Mesothelial cell of epicardium (in vitro differentiated cells): ENCODE data around the gene ZIM2. TPM values are rescaled to one million over a fixed set of nuclear protein-coding genes. Genes with fewer than 3 reads are reported as not detected.

Source experiments
- DNase-seq, 2 experiments: peaks; one replicate each; pipeline ENCODE4 v3.0.0; 2021; ENCODE audit warnings: low spot score in 2 of 2; ENCODE audit not compliant: unreplicated experiment in 2 of 2
- H3K27ac Mint-ChIP-seq: 2 replicates; pipeline ENCODE4 v1.8.0; 2021; ENCODE audit warnings: mixed read lengths
- H3K27me3 Mint-ChIP-seq: 2 replicates; pipeline ENCODE4 v1.8.0; 2021; ENCODE audit warnings: low read depth, mixed read lengths
- H3K36me3 Mint-ChIP-seq: 2 replicates; pipeline ENCODE4 v1.8.0; 2021; ENCODE audit warnings: mixed read lengths
- H3K4me1 Mint-ChIP-seq: 2 replicates; pipeline ENCODE4 v1.8.0; 2021; ENCODE audit warnings: mixed read lengths
- H3K4me3 Mint-ChIP-seq: 2 replicates; pipeline ENCODE4 v1.8.0; 2021; ENCODE audit warnings: mild to moderate bottlenecking, moderate library complexity, mixed read lengths
- H3K9me3 Mint-ChIP-seq: 2 replicates; pipeline ENCODE4 v1.8.0; 2021; ENCODE audit warnings: mixed read lengths
- CTCF ChIP-seq: fragments of 200-600 bp; sonication (generic); IDR thresholded peaks from one replicate; pipeline ENCODE4 v1.5.0; 2021; ENCODE audit warnings: antibody characterized with exemption; ENCODE audit not compliant: unreplicated experiment
- total RNA-seq: library from RNA; stranded (reverse); gene quantifications from 3 replicates; pipeline ENCODE4 v1.2.1, GENCODE V29; 2021

Gene ZIM2
- total RNA-seq, 1 donor from 2014 or later = not detected

DNA sequence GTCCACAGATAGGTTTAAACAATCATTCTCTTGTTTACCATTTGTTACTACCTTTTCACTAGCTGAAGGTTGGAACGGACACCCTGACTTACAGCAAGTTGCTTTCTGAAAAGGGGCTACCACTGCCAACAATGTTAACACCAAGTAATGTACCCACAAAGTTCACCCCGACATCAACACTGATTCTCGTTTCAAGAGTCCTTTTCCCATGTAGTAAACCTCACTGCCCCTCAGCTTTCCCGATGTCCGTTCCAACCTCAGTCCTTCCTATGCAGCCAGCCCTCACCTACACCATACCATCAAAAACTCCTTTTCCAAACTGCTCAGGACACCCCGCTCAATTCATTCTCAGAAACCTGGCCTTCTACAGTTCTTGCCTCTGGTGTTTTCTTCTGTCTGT lies 29.0 kb downstream of the ZIM2 start:
- DNase-seq = no peak
- H3K4me3 Mint-ChIP-seq = no peak overlapping the region
- H3K4me1 Mint-ChIP-seq = no peaks in the 10 kb centered on the region
- H3K36me3 Mint-ChIP-seq = no peaks in the 10 kb centered on the region
- H3K27me3 Mint-ChIP-seq = no peaks in the 10 kb centered on the region
- TF ChIP-seq CTCF = no peak
- no peak overlapping the region for H3K27ac Mint-ChIP-seq
- H3K9me3 Mint-ChIP-seq = peaks cover 83% of the 10 kb centered on the region

- H3K4me3 Mint-ChIP-seq = no peak overlapping the region
Observed at GRCh38 chr19:56810260-56810659, 30.3 kb downstream of the ZIM2 start.

GRCh38 chr19:56808717-56809392 lies 31.7 kb downstream of the ZIM2 start:
- DNase-seq = no peak
- no peaks in the 10 kb centered on the region for H3K36me3 Mint-ChIP-seq
- H3K9me3 Mint-ChIP-seq = peaks cover 80% of the 10 kb centered on the region
- H3K4me3 Mint-ChIP-seq = no peak overlapping the region
- no peak for TF ChIP-seq CTCF
- no peaks in the 10 kb centered on the region for H3K4me1 Mint-ChIP-seq
- no peaks in the 10 kb centered on the region for H3K27me3 Mint-ChIP-seq
- no peak overlapping the region for H3K27ac Mint-ChIP-seq

More at GRCh38 chr19:56810260-56810659, 30.3 kb downstream of the ZIM2 start:
- no peak overlapping the region for H3K27ac Mint-ChIP-seq
- H3K9me3 Mint-ChIP-seq = peaks cover 83% of the 10 kb centered on the region
- H3K4me1 Mint-ChIP-seq = no peaks in the 10 kb centered on the region
- DNase-seq = no peak
- no peaks in the 10 kb centered on the region for H3K27me3 Mint-ChIP-seq
- H3K36me3 Mint-ChIP-seq = no peaks in the 10 kb centered on the region
- TF ChIP-seq CTCF = no peak

DNA sequence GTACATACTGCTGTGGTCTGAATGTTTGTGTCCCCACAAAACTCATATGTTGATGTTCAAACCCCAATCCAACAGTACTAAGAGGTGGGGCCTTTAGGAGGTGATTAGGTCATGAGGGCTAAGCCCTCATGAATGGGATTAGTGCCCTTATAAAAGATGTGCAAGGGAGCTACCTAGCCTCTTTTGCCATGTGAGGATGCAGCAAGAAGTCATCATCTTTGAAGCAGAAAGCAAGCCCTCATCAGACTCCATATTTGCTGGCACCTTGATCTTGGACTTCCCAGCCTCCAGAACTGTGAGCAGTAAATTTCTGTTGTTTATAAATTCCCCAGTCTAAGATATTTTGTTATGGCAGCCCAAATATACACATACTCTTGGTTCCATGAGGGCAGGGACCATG lies 33.9 kb downstream of the ZIM2 start:
- H3K9me3 Mint-ChIP-seq = peaks cover 77% of the 10 kb centered on the region
- peaks cover under 1% of the 10 kb centered on the region for H3K36me3 Mint-ChIP-seq
- no peak overlapping the region for H3K27ac Mint-ChIP-seq
- TF ChIP-seq CTCF = no peak
- no peak for DNase-seq
- no peak overlapping the region for H3K4me3 Mint-ChIP-seq
- H3K4me1 Mint-ChIP-seq = no peaks in the 10 kb centered on the region
- H3K27me3 Mint-ChIP-seq = no peaks in the 10 kb centered on the region

GRCh38 chr19:56778351-56778750 lies 62.2 kb downstream of the ZIM2 start:
- no peak for DNase-seq
- H3K9me3 Mint-ChIP-seq = peaks cover 86% of the 10 kb centered on the region
- H3K27me3 Mint-ChIP-seq = no peaks in the 10 kb centered on the region
- H3K27ac Mint-ChIP-seq = no peak overlapping the region
- no peak overlapping the region for H3K4me3 Mint-ChIP-seq
- no peaks in the 10 kb centered on the region for H3K4me1 Mint-ChIP-seq
- no peak for TF ChIP-seq CTCF
- no peaks in the 10 kb centered on the region for H3K36me3 Mint-ChIP-seq
